Immature natural killer cell (primary cell): Measurements from ENCODE around the gene RHBDL3. TPM values are rescaled to one million over a fixed set of nuclear protein-coding genes. Genes with fewer than 3 reads are reported as not detected.
"Not testable (repeated sequence)": the region's sequence is repeated elsewhere in the genome, so short reads cannot be mapped to it uniquely, and the experiment has no call there.

Experiments used
- DNase-seq, 3 donors: peaks; one replicate each; pipeline ENCODE4 v3.0.0; 2022; ENCODE audit warnings: mixed read lengths in 1 of 3
- H3K27ac Mint-ChIP-seq, 6 donors: one replicate each; pipeline ENCODE4 v1.8.0; 2020; ENCODE audit warnings: mixed read lengths in 6 of 6, mild to moderate bottlenecking in 5 of 6, inconsistent platforms in 4 of 6, moderate library complexity in 3 of 6
- H3K27me3 Mint-ChIP-seq, 3 donors: one replicate each; pipeline ENCODE4 v1.8.0; 2020 to 2021; ENCODE audit warnings: low read depth in 3 of 3, mild to moderate bottlenecking in 3 of 3, mixed read lengths in 3 of 3, moderate library complexity in 3 of 3, inconsistent platforms in 1 of 3
- H3K36me3 Mint-ChIP-seq, 3 donors: one replicate each; pipeline ENCODE4 v1.8.0; 2020; ENCODE audit warnings: mixed read lengths in 3 of 3, inconsistent platforms in 2 of 3, mild to moderate bottlenecking in 2 of 3
- H3K4me1 Mint-ChIP-seq, 2 donors: one replicate each; pipeline ENCODE4 v1.8.0; 2020; ENCODE audit warnings: inconsistent platforms in 2 of 2, mild to moderate bottlenecking in 2 of 2, mixed read lengths in 2 of 2, moderate library complexity in 1 of 2
- H3K4me3 Mint-ChIP-seq, 5 donors: one replicate each; pipeline ENCODE4 v1.8.0; 2020; ENCODE audit warnings: mild to moderate bottlenecking in 5 of 5, mixed read lengths in 5 of 5, inconsistent platforms in 3 of 5, moderate library complexity in 3 of 5
- H3K9me3 Mint-ChIP-seq, 6 donors: one replicate each; pipeline ENCODE4 v1.8.0; 2020; ENCODE audit warnings: mild to moderate bottlenecking in 6 of 6, mixed read lengths in 6 of 6, inconsistent platforms in 4 of 6, moderate library complexity in 3 of 6
- polyA plus RNA-seq, 3 donors: library from polyadenylated mRNA; unstranded; fragments of 300-500 nt; fragmentation: Illumina TruSeq; gene quantifications; one replicate each; pipeline ENCODE4 v1.2.3, GENCODE V29; 2021

Gene RHBDL3
- polyA plus RNA-seq, 3 donors from 2014 or later, result not detected

DNA sequence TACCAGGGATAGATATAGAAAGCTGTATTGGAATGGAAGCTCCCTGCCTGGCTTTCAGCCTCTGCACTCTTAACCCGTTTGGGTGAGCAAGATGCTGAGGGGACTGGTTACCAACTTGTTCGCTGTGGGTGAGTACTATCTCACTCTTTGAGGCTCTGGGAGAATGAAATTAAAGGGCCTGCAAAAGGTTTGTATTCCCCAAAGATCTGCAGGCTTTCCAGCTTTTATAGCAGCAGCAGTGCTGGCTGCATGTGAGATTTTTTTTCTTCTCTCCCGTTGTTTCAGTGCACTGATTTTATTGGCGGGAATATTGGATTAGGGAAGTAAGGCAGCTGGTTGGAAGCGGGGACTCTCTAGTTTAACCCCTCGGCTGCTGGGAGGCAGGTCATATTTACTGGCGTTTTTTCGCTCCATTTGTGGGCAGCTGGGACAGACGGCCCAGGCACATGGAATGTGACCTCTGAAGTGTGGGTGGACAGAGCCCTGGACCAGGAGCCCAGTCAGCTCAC lies 45.5 kb downstream of the RHBDL3 start:
- Mint-ChIP-seq H3K4me3 (no peak overlapping the region), H3K27ac (no peak overlapping the region), H3K27me3 (peaks cover 1 to 3% (median 3%) of the 10 kb centered on the region in 3 donors), H3K9me3 (no peaks in the 10 kb centered on the region), H3K4me1 (no peaks in the 10 kb centered on the region), H3K36me3 (no peaks in the 10 kb centered on the region)
- DNase-seq, result no peak

- H3K27me3 Mint-ChIP-seq, result peaks cover 0 to 3% (median 1%) of the 10 kb centered on the region in 3 donors
- H3K9me3 Mint-ChIP-seq, result no peaks in the 10 kb centered on the region
- no peak overlapping the region for H3K27ac Mint-ChIP-seq
- no peak overlapping the region for H3K4me3 Mint-ChIP-seq
- H3K36me3 Mint-ChIP-seq, result no peaks in the 10 kb centered on the region
- no peak for DNase-seq
- H3K4me1 Mint-ChIP-seq, result peaks cover 4 to 6% of the 10 kb centered on the region in 2 donors
These were observed 49.0 kb downstream of the RHBDL3 start for GRCh38 chr17:32314636-32315035.

- peaks cover 4 to 8% of the 10 kb centered on the region in 2 donors for H3K4me1 Mint-ChIP-seq
- peaks cover 0 to 3% (median 1%) of the 10 kb centered on the region in 3 donors for H3K27me3 Mint-ChIP-seq
- H3K27ac Mint-ChIP-seq, result no peak overlapping the region
- no peak for DNase-seq
- H3K9me3 Mint-ChIP-seq, result no peaks in the 10 kb centered on the region
- H3K36me3 Mint-ChIP-seq, result no peaks in the 10 kb centered on the region
- H3K4me3 Mint-ChIP-seq, result no peak overlapping the region
These were observed 49.5 kb downstream of the RHBDL3 start for GRCh38 chr17:32315171-32315570.

DNA sequence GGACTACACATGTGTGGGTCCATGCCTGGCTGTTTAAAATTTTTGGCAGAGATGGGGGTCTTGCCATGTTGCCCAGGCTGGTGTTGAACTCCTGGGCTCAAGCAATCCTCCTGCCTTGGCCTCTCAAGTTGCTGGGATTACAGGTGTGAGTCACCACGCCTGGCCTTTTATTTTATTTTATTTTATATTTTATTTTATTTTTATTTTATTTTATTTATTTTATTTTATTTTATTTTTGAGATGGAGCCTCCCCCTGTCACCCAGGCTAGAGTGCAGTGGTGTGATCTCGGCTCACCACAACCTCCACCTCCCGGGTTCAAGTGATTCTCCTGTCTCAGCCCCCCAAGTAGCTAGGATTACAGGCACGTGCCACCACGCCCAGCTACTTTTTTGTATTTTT lies 51.0 kb downstream of the RHBDL3 start:
- H3K9me3 Mint-ChIP-seq, H3K4me1 Mint-ChIP-seq, H3K4me3 Mint-ChIP-seq, H3K27ac Mint-ChIP-seq, H3K27me3 Mint-ChIP-seq, H3K36me3 Mint-ChIP-seq, DNase-seq: not testable (repeated sequence)

DNA sequence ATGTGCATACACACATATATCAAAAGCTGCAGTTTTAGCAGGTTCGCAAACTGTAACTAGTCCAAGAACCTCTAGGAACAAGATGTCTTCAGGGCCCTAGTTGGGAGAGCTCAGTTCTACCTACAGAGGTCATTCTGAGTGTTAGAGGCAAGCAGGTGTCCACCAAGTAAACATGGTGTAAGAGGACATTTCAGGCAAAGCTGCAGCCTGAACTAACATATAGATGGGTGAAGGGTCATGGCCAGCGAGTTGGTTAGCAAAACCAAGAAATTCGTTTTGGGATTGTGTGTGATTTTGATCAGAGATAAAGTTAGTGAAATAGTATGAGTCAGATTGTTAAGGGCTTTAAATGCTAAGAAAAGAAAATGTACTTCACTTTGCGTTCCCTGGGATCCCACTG lies 51.7 kb downstream of the RHBDL3 start:
- H3K36me3 Mint-ChIP-seq, result no peaks in the 10 kb centered on the region

GRCh38 chr17:32318071-32318470 lies 52.4 kb downstream of the RHBDL3 start:
- peak overlapping the region in 3 of 5 donors; percentile 18 to 60 (median 30) for H3K4me3 Mint-ChIP-seq
- H3K27me3 Mint-ChIP-seq, result peaks cover 0 to 3% (median 1%) of the 10 kb centered on the region in 3 donors
- H3K36me3 Mint-ChIP-seq, result no peaks in the 10 kb centered on the region
- no peaks in the 10 kb centered on the region for H3K9me3 Mint-ChIP-seq
- DNase-seq, result no peak
- H3K4me1 Mint-ChIP-seq, result peaks cover 5 to 8% of the 10 kb centered on the region in 2 donors
- H3K27ac Mint-ChIP-seq, result no peak overlapping the region

More for the DNA sequence above, 51.7 kb downstream of the RHBDL3 start:
- DNase-seq, result no peak
- H3K27me3 Mint-ChIP-seq, result peaks cover 0 to 3% (median 1%) of the 10 kb centered on the region in 3 donors
- no peak overlapping the region for H3K27ac Mint-ChIP-seq
- H3K4me3 Mint-ChIP-seq, result no peak overlapping the region
- H3K9me3 Mint-ChIP-seq, result no peaks in the 10 kb centered on the region
- peaks cover 4 to 8% of the 10 kb centered on the region in 2 donors for H3K4me1 Mint-ChIP-seq

DNA sequence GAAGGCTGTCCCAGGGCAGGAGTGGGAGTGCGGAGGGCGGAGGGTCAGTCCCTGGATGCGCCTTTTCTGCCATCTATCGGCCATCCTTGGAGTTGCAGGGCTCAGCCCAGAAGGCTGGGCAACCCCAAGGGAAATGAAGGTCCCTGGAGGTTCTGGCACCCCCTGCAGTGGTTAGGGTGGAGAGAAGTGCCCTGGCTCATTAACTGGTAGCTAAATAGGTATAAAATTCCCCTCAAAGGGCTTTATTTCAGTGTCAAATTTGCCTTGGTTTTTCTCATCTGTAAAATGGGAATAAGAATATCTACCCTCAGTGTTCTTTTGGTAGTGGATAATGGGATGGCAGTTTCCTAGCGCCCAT lies 53.9 kb downstream of the RHBDL3 start:
- H3K27me3 Mint-ChIP-seq, result peaks cover 0 to 1% (median 0%) of the 10 kb centered on the region in 3 donors
- peak overlapping the region in 1 of 6 donors; percentile 11 for H3K27ac Mint-ChIP-seq
- no peaks in the 10 kb centered on the region for H3K9me3 Mint-ChIP-seq
- H3K36me3 Mint-ChIP-seq, result no peaks in the 10 kb centered on the region
- peaks cover 15 to 18% of the 10 kb centered on the region in 2 donors for H3K4me1 Mint-ChIP-seq
- peak; percentile 68 to 74 (median 70) for DNase-seq
- peak overlapping the region; percentile 78 to 86 (median 80) for H3K4me3 Mint-ChIP-seq

DNA sequence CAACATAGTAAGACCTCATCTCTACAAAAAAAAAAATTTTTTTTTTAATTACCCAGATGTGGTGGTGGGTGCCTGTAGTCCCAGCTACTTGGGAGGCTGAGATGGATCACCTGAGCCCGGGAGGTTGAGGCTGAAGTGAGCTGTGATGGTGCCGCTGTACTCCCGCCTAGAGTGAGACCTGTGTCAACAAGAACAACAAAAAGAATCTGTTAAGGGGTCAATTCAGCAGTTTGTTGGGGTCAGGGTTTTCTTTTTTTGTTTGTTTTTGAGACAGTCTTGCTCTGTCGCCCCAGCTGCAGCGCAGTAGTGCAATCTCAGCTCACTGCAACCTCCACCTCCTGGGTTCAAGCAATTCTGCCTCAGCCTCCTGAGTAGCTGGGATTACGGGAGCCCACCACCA lies 54.4 kb downstream of the RHBDL3 start:
- not testable (repeated sequence) for H3K27me3 Mint-ChIP-seq, DNase-seq, H3K36me3 Mint-ChIP-seq, H3K4me3 Mint-ChIP-seq, H3K9me3 Mint-ChIP-seq, H3K27ac Mint-ChIP-seq
- H3K4me1 Mint-ChIP-seq, result peaks cover 15 to 18% of the 10 kb centered on the region in 2 donors

DNA sequence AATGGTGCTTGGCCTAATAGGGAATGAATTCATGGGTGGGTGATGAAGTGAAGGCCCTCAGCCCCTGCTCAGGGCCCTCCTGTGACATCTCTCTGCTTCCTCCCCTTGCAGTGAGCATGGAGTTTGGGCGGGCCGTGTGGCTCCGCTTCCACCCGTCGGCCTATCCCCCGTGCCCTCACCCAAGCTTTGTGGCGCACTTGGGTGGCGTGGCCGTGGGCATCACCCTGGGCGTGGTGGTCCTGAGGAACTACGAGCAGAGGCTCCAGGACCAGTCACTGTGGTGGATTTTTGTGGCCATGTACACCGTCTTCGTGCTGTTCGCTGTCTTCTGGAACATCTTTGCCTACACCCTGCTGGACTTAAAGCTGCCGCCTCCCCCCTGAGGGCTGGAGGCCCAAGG lies 55.2 kb downstream of the RHBDL3 start:
- no peak for DNase-seq
- no peaks in the 10 kb centered on the region for H3K27me3 Mint-ChIP-seq
- peak overlapping the region in 2 of 5 donors; percentile 8 to 15 for H3K4me3 Mint-ChIP-seq
- H3K4me1 Mint-ChIP-seq, result peaks cover 15 to 18% of the 10 kb centered on the region in 2 donors
- H3K9me3 Mint-ChIP-seq, result no peaks in the 10 kb centered on the region
- no peaks in the 10 kb centered on the region for H3K36me3 Mint-ChIP-seq
- H3K27ac Mint-ChIP-seq, result no peak overlapping the region

DNA sequence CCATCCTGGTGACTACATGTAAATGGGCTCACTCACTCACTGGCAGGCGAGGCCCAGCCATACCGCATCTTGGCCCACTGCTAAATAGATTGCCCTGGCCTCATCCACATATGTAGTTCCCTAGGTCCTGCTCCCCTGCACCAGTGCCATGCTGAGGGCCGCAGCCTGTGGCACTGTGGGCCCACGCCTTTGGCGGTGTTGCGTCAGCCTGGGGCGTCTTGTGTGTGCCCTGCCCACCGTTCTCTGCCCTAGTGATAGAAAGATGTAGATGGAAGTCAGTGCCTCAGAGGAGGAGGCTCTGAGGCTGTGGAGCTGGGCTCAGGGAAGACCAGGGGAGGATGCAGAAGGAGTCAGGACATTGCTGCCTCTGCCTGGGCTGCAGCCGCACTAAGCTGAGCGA lies 57.4 kb downstream of the RHBDL3 start:
- DNase-seq, result no peak
- H3K4me1 Mint-ChIP-seq, result peaks cover 15 to 18% of the 10 kb centered on the region in 2 donors
- no peaks in the 10 kb centered on the region for H3K27me3 Mint-ChIP-seq
- H3K36me3 Mint-ChIP-seq, result no peaks in the 10 kb centered on the region
- peak overlapping the region in 1 of 5 donors; percentile 21 for H3K4me3 Mint-ChIP-seq
- H3K27ac Mint-ChIP-seq, result no peak overlapping the region
- H3K9me3 Mint-ChIP-seq, result no peaks in the 10 kb centered on the region

GRCh38 chr17:32323811-32324491 lies 58.3 kb downstream of the RHBDL3 start:
- peak overlapping the region in 3 of 6 donors; percentile 28 to 36 (median 32) for H3K27ac Mint-ChIP-seq

GRCh38 chr17:32327911-32328310 lies 62.3 kb downstream of the RHBDL3 start:
- Mint-ChIP-seq H3K36me3 (no peaks in the 10 kb centered on the region), H3K4me3 (no peak overlapping the region), H3K4me1 (peaks cover 36 to 39% of the 10 kb centered on the region in 2 donors), H3K27ac (no peak overlapping the region), H3K27me3 (no peaks in the 10 kb centered on the region), H3K9me3 (no peaks in the 10 kb centered on the region)
- DNase-seq, result no peak

More at GRCh38 chr17:32323811-32324491, 58.3 kb downstream of the RHBDL3 start:
- Mint-ChIP-seq H3K9me3 (no peaks in the 10 kb centered on the region), H3K36me3 (no peaks in the 10 kb centered on the region), H3K4me3 (peak overlapping the region in 1 of 5 donors; percentile 15), H3K27me3 (no peaks in the 10 kb centered on the region), H3K4me1 (peaks cover 14 to 15% of the 10 kb centered on the region in 2 donors)
- DNase-seq, result peak in 2 of 3 donors; percentile 10 to 15

- H3K27me3 Mint-ChIP-seq, result no peaks in the 10 kb centered on the region
- H3K4me1 Mint-ChIP-seq, result peaks cover 25 to 28% of the 10 kb centered on the region in 2 donors
- H3K4me3 Mint-ChIP-seq, result peak overlapping the region; percentile 60 to 84 (median 79)
- DNase-seq, result no peak
- no peaks in the 10 kb centered on the region for H3K9me3 Mint-ChIP-seq
- peak overlapping the region; percentile 70 to 89 (median 81) for H3K27ac Mint-ChIP-seq
- peaks cover 6 to 16% (median 11%) of the 10 kb centered on the region in 3 donors for H3K36me3 Mint-ChIP-seq
These were observed 64.5 kb downstream of the RHBDL3 start for GRCh38 chr17:32330147-32330546.

- peak overlapping the region; percentile 60 to 84 (median 79) for H3K4me3 Mint-ChIP-seq
- no peaks in the 10 kb centered on the region for H3K9me3 Mint-ChIP-seq
- DNase-seq, result no peak
- H3K4me1 Mint-ChIP-seq, result peaks cover 25 to 28% of the 10 kb centered on the region in 2 donors
- H3K27ac Mint-ChIP-seq, result peak overlapping the region; percentile 70 to 89 (median 81)
- peaks cover 10 to 26% (median 11%) of the 10 kb centered on the region in 3 donors for H3K36me3 Mint-ChIP-seq
- no peaks in the 10 kb centered on the region for H3K27me3 Mint-ChIP-seq
These were observed 65.8 kb downstream of the RHBDL3 start for GRCh38 chr17:32331243-32332040.
